COLO829 (cell line): ENCODE measurements around the gene FCHSD1.
"Not testable (repeated sequence)": the region's sequence is repeated elsewhere in the genome, so short reads cannot be mapped to it uniquely, and the experiment has no call there.

Experiments
- DNase-seq: peaks from one replicate; pipeline ENCODE4 v3.0.0; 2012; ENCODE audit warnings: low spot score

Gene FCHSD1

DNA sequence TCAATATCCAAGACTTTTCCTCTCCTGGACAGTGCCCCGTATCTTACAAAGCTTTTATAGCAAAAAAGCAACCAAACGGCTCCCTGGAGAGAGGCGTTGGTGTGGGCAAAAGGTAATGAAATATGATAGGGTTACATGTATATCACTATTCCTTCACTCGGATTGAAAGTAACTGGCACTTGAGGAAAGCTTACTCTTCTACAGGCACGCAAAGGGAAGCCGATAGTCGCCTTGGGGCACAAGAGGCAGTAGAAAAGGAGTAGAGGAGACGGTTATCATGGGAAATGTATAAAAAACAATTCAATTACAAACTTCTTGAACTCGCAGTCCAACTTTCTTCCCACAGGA is 33.6 kb downstream of the FCHSD1 start:
- DNase-seq, result no peak

DNA sequence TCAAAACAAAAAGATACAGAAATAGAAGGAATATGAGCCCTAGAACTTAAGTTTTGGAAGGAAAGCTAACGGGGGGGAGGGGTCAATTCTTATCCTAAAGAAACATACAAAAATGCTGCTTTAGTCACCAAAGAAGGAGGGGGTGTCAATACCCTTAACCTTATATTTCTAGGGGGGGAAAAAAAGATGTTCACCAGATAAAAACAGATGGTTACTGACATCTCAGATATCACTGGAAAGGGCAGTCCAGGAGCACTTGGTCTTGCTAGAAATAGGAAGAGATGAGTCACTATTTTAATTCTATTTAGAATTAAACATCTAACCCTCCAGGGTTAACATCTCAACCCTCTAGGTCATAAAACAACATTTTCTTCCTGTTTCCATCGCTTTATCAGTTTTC is 34.1 kb downstream of the FCHSD1 start:
- DNase-seq, result no peak

DNA sequence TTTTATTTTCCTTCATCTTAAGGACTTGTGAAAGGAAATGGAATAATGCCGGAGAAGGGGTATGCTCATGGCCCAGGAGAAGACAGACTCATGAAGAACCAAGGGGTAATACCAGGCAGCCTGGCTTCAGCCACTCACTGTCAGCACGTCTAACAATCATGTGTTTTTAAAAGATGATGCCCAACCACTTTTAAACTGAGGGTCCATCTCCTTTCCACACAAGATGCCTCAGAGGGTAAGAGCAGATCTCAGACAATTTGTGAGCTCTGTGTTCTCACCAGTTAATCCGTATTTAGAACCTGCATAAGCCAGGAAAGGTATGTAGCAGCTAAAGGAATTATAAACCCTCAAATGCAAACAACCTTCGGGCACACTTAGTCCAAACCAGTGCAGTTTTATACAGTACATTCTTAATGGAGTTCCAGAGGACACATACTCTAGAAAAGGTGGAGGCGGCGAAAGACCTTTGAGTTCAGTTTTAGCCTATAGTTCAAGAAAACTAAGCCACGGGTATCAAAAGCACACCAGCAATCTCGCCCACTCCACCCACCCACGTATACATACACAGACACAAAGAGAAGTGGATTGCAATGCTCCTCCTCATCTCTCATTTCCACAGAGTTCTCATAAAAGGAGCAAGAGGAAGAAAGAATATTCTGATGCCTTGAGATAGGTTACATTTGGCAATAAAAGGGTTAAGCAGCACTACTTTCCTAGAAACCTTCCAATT is 35.1 kb downstream of the FCHSD1 start:
- no peak for DNase-seq

DNA sequence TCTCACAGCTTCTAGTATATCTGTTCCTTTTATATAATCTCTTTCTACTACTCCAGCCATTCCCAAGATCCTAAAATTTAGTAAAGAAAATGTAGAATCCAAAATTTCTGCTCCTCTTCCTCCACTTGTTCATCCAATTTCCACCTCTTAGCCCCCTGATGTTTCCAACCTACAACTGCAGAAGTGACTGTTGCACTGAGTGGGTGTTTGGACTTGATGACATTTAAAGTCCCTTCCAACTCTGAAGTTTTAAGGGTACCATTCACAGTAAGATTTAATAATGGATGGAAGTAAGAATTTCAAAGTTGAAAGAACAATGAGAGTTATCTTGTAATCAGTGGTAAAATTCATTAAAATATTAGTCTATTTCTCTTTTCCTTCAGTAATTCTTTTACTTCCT is 37.9 kb downstream of the FCHSD1 start:
- no peak for DNase-seq

DNA sequence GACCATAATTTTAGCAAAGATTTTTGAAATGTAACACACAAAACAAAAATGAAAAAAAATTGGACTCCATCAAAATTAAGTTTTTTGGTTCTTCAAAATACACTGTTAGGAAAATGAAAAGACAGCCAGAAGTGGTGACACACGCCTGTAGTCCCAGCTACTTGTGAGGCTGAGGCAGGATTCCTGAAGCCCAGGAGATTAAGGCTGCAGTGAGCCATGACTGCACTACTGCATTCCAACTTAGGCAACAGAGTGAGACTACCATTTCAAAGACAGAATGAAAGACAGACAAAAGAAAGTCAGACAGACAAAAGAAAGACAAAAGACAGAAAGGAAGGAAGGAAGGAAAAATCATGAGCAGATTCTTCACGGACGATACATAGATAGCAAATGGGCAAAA is 39.9 kb downstream of the FCHSD1 start:
- DNase-seq, result no peak

DNA sequence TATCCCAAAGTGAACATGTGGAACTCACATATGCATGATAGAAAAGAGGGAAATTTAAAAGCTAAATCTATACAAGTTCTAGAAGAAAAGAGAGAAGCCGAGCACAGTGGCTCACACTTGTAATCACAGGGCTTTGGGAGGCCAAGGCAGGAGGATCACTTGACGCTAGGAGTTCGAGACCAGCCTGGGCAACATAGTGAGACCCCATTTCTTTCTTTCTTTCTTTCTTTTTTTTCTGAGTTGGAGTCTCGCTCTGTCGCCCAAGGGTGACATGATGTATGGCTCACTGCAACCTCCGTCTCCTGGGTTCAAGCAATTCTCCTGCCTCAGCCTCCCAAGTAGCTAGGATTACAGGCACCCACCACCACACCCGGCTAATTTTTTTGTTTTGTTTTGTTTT is 41.3 kb downstream of the FCHSD1 start:
- DNase-seq, result not testable (repeated sequence)

DNA sequence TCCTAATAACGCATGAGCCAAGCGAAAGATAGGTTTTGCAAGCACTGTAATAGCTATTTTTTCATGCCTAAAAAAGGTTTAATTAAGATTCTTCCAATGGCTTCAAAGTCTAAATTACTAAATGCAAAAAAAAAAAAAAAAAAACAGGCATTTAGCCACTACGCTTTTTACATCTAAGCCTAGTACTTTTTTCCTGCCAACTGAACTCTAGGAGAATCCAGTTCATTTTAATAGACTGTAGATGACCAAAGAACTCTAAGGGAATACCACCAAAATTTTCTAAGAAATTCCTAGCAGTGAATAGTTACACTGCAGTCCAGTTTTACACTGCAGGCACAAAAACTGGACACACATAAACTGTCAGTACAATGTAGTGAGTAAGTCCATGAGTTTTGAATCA is 42.2 kb downstream of the FCHSD1 start:
- no peak for DNase-seq

DNA sequence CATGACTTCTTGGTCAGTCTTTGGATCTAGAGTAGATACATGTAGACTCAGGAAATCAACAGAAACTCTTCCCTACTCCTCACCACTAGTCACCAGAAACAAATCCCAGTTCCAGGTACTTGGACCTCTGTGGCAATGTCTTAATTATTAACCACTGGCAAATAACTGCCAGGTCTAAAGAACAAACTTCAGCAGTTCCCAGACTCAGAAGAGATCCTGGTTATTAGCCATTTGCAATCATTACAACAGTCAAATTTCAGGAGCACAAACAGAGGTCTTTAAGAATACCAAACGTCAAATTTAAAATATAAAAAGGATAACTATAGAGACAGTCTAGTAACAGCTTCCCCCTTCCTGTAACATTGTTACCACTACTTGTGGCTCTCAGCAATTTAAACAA is 42.7 kb downstream of the FCHSD1 start:
- DNase-seq, result no peak

DNA sequence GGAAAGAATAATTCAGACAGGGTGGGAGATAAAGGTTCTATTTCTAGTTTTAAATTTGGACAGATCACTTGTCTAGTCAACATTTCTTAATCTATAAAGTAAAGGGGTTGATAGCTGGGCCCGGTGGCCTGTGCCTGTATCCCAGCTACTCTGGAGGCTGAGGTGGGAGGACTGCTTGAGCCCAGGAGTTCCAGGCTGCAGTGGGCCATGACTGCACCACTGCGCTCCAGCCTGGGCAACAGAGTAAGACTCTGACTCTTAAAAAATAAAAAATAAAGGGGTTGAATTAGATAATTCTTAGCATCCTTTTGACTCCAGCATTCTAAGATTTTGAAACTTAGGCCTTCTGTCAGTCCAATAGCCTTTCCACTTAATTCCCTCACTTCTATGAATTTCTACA is 43.2 kb downstream of the FCHSD1 start:
- no peak for DNase-seq

DNA sequence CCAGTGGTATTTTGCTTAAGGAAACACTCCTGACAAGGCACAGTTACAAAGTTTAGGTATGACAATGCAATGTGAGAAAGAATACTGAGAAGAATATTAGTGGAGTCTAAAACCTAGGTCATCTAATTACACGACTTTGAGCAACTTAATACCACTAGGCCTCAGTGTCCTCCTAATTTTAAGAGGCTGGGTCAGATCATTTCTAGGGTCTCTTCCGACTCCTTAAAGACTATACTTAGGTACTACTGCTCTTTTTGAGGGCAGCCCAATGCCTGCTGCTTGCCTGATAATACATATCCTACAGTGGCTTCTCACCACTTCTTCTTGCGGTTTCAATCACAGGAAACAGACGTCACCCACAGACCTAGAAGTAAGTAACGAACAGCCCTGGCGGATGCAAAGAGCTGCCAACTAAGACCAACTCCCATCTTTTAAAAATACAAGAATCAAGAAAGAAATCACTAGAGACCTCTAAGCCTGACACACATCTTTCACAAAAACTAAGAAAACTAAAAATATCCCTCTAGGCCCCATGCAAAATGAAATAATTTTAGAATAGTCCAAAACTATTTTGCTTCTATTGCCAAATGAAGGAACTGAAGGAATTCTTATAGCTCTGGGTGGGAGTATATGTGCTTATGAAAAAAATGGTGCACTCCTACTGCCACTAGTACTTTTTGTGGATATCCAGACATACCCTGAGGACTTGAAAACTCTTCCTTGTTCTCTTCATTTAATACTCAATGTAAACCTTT is 45.5 kb downstream of the FCHSD1 start:
- no peak for DNase-seq

DNA sequence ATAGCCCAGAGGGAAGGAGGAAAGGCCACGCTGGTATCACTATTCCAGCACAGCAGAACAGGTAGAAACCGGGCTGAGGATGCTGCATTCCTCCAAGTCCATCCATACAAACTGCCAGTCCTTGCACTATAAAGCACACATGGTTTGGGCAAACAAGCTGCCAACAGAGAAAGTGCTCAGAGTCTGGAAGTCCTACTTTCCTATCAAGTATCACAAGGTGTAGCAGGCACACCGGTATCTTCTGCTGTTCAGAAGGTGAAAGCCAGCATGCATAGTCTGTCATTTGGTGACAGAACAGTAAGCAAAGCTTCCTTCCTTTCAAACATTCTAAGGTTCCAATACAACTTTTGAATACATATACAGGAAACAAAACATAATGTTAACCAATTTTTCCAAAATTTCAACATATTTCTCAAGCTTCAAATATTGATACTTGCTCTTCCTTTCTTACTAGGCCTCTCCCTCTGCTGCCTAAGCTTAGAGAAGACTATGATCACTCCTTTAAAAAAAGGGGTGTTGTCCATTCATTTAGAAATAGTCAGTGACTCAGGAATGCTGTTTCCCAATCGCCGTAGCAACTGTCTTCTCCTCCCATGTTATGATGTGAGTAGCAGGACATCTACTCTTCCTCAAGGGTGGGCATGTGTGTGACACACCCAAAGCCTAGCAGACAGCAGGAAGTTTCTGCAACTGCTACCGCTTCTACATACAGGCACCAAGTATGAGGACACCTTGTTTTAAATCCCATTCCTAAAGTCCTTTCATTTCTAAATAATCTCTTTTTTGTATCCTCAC is 47.1 kb downstream of the FCHSD1 start:
- DNase-seq, result peak; percentile 40

DNA sequence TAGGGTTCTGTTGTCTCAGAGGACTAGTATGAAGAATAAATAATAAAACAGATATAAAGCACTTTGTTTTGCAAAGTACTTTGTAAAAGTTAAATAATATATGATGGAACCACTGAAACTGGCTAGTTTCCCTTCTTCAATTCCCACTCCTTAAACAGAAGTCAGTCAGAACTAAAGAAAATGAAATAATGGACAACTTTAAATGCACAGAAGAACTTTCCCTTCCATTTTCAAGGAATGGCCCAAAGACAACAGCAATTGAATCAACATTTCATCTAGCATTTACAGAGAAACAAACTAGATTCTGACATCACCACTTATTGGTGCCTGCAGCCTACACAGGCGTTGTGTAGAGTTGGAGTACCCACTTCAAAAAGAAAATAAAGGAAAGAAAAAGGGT is 48.6 kb downstream of the FCHSD1 start:
- no peak for DNase-seq

DNA sequence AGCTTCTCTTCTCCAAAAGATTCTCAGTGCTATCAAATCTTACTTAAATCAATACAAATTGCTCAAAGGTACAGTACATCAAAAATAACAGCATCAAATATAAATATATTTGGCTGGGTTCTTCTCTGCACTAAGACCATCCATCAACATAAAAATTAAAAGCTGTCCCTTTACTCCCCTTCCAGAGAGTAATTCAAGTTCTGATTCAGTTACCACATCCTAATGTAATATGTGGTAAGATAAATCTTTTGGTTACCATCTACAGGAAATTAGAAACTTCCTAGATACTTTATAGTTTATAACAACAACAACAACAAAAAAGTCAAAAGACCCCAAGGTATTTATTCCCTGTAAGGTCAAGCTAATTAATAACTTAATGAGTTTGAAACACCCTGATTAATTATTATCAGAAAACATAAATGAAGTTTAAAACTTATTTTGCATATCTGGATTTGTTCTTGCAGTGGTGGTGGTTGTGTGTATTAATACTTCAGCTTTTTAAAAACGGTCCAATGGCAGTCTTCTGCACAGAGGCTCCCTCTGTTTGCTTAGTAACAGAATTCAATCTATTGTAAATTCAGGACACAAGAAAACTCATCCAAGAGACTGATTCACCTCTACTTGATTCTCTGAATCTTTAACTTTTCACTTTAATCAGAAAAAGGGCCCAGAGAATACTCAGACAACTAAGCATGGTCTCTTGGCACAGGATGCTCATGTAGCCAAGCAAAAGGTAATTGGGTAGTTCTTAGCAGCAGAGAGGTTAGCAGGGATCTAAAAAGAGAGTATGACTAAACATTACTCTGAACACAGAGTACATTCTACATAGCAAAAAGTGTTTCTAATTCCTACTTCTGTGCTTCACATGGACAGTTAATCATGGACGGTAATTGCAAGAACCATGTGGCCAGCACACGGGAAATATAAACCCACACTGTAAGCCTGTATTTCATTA is 52.5 kb downstream of the FCHSD1 start:
- DNase-seq, result no peak

DNA sequence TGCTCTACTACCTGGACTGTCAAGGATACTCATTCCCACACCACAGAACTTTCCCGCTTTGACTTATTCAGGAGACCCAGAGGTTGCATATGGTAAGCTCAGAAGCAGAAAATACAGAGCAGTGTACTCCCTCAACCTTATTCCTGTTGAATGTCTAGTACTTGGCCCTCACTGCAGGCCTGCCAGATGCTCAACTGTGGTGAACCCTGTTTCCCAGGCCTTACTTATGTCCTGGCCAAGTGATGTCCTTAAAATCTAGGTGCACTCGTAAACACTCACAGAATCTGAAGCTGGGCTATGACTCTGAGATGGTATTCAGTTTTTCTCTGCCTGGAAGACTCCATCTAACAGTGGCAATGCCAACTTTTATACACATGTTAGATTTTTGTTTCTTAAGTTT is 53.4 kb downstream of the FCHSD1 start:
- no peak for DNase-seq

DNA sequence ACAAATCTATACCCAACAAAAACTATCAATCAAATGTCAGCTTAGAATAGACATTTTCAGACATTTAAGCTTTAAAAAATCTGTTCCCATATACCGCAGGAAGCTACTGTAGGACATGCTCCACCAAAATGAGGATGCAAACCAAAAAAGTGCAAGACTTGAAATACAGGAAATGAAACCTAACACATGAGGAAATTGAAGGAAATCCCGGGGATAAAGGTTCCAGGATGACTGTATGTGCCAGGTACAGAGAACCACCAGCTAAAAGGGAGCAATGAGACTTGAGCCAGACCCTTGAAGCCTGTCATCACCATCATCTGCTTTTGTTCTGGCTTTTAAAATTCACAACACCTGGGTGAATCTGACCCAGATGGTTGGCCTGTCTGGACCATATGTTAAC is 53.8 kb downstream of the FCHSD1 start:
- no peak for DNase-seq

DNA sequence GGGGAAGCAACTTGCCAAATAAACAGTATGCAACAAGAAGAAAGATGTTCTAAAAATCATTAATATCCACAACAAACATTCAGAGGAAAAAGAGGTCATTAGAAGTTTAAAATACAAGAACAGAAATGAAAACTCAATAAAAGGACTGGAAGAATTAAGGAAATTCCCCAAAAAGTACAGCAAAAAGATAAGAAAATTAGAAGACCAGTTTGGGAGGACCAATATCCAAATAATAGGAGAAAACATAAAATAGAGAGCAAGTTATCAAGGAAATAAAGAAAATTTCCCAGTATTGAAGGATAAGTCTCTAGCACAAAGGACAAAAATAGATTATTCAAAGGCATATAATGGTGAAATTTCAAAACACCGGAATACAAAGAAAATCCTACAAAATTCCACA is 54.4 kb downstream of the FCHSD1 start:
- no peak for DNase-seq

DNA sequence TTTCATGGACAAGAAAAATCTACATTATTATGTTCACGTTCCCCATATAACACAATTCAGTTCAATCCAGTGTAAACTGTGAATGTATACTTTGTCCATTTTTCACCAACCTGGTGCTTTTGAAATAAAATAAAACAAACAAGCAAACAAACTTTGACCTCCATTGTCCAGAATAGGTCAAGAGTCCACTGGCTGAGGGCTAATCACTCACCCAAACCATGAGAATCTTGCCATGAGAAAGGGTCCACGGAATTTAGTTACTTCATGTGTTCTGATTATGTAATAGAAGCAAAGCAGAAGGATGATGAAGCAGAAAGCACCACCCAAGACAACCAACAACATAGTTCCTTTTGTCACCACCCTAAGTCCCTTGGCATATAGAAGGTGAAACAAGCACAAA is 61.1 kb downstream of the FCHSD1 start:
- DNase-seq, result no peak
